Panc1 (cell line): ENCODE results near the gene BABAM2.

Source experiments
- POLR2AphosphoS5 ChIP-seq: IDR thresholded peaks from 2 replicates; pipeline ENCODE4 v1.6.1; 2012; ENCODE audit warnings: mild to moderate bottlenecking, low read depth, low read length, moderate library complexity
- SIN3A ChIP-seq: IDR thresholded peaks from 2 replicates; pipeline ENCODE4 v1.6.1; 2012; ENCODE audit warnings: low read depth, mild to moderate bottlenecking, low read length, moderate library complexity, borderline replicate concordance; ENCODE audit not compliant: insufficient read depth

DNA sequence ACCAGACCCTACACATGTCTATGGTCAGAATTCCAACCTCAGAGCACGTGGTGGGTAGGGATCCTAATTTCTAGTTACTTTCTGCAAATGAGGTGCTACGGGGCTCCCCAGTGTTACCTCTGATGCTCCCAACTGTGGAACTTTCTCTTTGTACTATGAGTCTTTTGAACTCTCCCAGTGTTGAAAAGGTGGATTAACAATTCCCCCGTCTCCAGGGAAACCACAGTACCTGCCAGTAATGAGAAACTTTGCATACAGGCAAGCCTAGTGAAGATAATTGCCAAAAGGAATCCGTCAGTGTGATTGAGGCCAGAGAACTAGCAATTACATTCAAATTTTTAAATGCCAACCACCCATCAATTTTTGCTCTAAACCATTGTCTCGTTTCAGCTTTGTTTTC is 373.2 kb downstream of the BABAM2 start:
- TF ChIP-seq SIN3A, result no peak
- no peak for TF ChIP-seq POLR2AphosphoS5
